Natural killer cell (primary cell): Measurements from ENCODE around the gene BBLN. TPM values are rescaled to one million over a fixed set of nuclear protein-coding genes. Genes with fewer than 3 reads are reported as not detected.
"Not testable (repeated sequence)": the region's sequence is repeated elsewhere in the genome, so short reads cannot be mapped to it uniquely, and the experiment has no call there.

Experiments used
- ATAC-seq, 3 donors: fragments of 150-1000 bp in 2 of 3; fragments of 200-7000 bp in 1 of 3; cut with Tn5 transposase; 1 replicate in 1 of 3; 2 replicates in 2 of 3; pipeline ENCODE4 v1.10.0; 2021; ENCODE audit warnings: mild to moderate bottlenecking in 2 of 3, moderate library complexity in 2 of 3
- DNase-seq, 2 donors: peaks; one replicate each; pipeline versions ENCODE4 v3.0.0 to v3.0.0-alpha.2; 2013 to 2021; ENCODE audit warnings: mixed read lengths in 1 of 2
- H3K27ac ChIP-seq: one replicate; pipeline ENCODE4 v1.5.1; 2013; ENCODE audit warnings: mild to moderate bottlenecking, low read length
- H3K27me3 ChIP-seq: one replicate; pipeline ENCODE4 v1.6.1; 2013; ENCODE audit warnings: low read length; ENCODE audit not compliant: control insufficient read depth, insufficient read depth
- H3K36me3 ChIP-seq: one replicate; pipeline ENCODE4 v1.6.1; 2013; ENCODE audit warnings: low read length; ENCODE audit not compliant: control insufficient read depth, insufficient read depth
- H3K4me1 ChIP-seq: one replicate; pipeline ENCODE4 v1.6.1; 2013; ENCODE audit warnings: low read length; ENCODE audit not compliant: control insufficient read depth, insufficient read depth
- H3K4me3 ChIP-seq: one replicate; pipeline ENCODE4 v1.5.1; 2013; ENCODE audit warnings: low read length
- H3K9me3 ChIP-seq: one replicate; pipeline ENCODE4 v1.6.1; 2013; ENCODE audit warnings: low read length; ENCODE audit not compliant: control insufficient read depth, insufficient read depth
- H3K27ac Mint-ChIP-seq, 2 donors: one replicate each; pipeline ENCODE4 v1.8.0; 2022; ENCODE audit warnings: mild to moderate bottlenecking in 2 of 2, mixed read lengths in 2 of 2, moderate library complexity in 1 of 2
- H3K27me3 Mint-ChIP-seq, 2 donors: one replicate each; pipeline ENCODE4 v1.8.0; 2022; ENCODE audit warnings: low read depth in 2 of 2, mixed read lengths in 2 of 2
- H3K36me3 Mint-ChIP-seq: one replicate; pipeline ENCODE4 v1.8.0; 2022; ENCODE audit warnings: mixed read lengths
- H3K4me1 Mint-ChIP-seq, 2 donors: one replicate each; pipeline ENCODE4 v1.8.0; 2022; ENCODE audit warnings: mixed read lengths in 2 of 2
- H3K4me3 Mint-ChIP-seq: one replicate; pipeline ENCODE4 v1.8.0; 2022; ENCODE audit warnings: mild to moderate bottlenecking, moderate library complexity, mixed read lengths
- H3K9me3 Mint-ChIP-seq, 2 donors: one replicate each; pipeline ENCODE4 v1.8.0; 2022; ENCODE audit warnings: mixed read lengths in 2 of 2
- CTCF ChIP-seq: fragments of 200-600 bp; IDR thresholded peaks from one replicate; pipeline ENCODE4 v1.8.0; 2022; ENCODE audit warnings: antibody characterized with exemption
- WGBS: methylation state at CpG from one replicate; pipeline ENCODE4 v1.1.7; 2013; ENCODE audit warnings: missing lambda C conversion rate; ENCODE audit not compliant: insufficient coverage; 5-methylcytosine and 5-hydroxymethylcytosine counted together
- intact Hi-C: fragments of 100-400 bp; cut with micrococcal nuclease; formaldehyde crosslinking; loops from one replicate; pipeline ENCODE4 v1.14.2; 2022
- total RNA-seq, 4 donors: library from RNA; stranded (reverse); fragments of 120-200 nt in 1 of 4; gene quantifications; one replicate each; pipeline versions ENCODE4 v1.2.3 to v1.2.4, GENCODE V29; 2013 to 2022

Gene BBLN
- total RNA-seq, 3 donors from 2014 or later (not counting 1 experiment from before 2014, with no cell fraction given): 61.8 to 74.0 (median 69.3) TPM

- DNase-seq (no peak), ATAC-seq (no peak)
- H3K4me3 ChIP-seq: no peak overlapping the region
- H3K9me3 Mint-ChIP-seq: no peaks in the 10 kb centered on the region
- H3K4me3 Mint-ChIP-seq: no peak overlapping the region
- peaks cover 0 to 4% of the 10 kb centered on the region in 2 donors for H3K4me1 Mint-ChIP-seq
- H3K36me3 Mint-ChIP-seq: no peaks in the 10 kb centered on the region
- intact Hi-C loops: no loop called here
- H3K9me3 ChIP-seq: peaks cover 5% of the 10 kb centered on the region
- H3K4me1 ChIP-seq: no peaks in the 10 kb centered on the region
- no peak overlapping the region for H3K27ac ChIP-seq
- no peak for TF ChIP-seq CTCF
- 99% methylated on average over 8 of the region's 8 CpGs for WGBS
- H3K27me3 ChIP-seq: no peaks in the 10 kb centered on the region
- no peaks in the 10 kb centered on the region for H3K27me3 Mint-ChIP-seq
- no peak overlapping the region for H3K27ac Mint-ChIP-seq
- peaks cover 71% of the 10 kb centered on the region for H3K36me3 ChIP-seq
Observed at GRCh38 chr9:128180001-128180400, 19.9 kb downstream of the BBLN start.

- no peak overlapping the region for H3K27ac ChIP-seq
- H3K4me1 Mint-ChIP-seq: peaks cover 0 to 4% of the 10 kb centered on the region in 2 donors
- DNase-seq (no peak), ATAC-seq (no peak)
- no peak for TF ChIP-seq CTCF
- H3K27me3 Mint-ChIP-seq: no peaks in the 10 kb centered on the region
- H3K36me3 ChIP-seq: peaks cover 72% of the 10 kb centered on the region
- no peaks in the 10 kb centered on the region for H3K4me1 ChIP-seq
- H3K27me3 ChIP-seq: no peaks in the 10 kb centered on the region
- intact Hi-C loops: no loop called here
- H3K27ac Mint-ChIP-seq: no peak overlapping the region
- H3K4me3 Mint-ChIP-seq: no peak overlapping the region
- no peak overlapping the region for H3K4me3 ChIP-seq
- WGBS: over 99% methylated on average over 8 of the region's 8 CpGs
- peaks cover 5% of the 10 kb centered on the region for H3K9me3 ChIP-seq
- no peaks in the 10 kb centered on the region for H3K36me3 Mint-ChIP-seq
- H3K9me3 Mint-ChIP-seq: no peaks in the 10 kb centered on the region
Observed at GRCh38 chr9:128180447-128180846, 20.4 kb downstream of the BBLN start.

GRCh38 chr9:128181480-128181879, 21.4 kb downstream of the BBLN start:
- intact Hi-C loops: not testable (repeated sequence)

DNA sequence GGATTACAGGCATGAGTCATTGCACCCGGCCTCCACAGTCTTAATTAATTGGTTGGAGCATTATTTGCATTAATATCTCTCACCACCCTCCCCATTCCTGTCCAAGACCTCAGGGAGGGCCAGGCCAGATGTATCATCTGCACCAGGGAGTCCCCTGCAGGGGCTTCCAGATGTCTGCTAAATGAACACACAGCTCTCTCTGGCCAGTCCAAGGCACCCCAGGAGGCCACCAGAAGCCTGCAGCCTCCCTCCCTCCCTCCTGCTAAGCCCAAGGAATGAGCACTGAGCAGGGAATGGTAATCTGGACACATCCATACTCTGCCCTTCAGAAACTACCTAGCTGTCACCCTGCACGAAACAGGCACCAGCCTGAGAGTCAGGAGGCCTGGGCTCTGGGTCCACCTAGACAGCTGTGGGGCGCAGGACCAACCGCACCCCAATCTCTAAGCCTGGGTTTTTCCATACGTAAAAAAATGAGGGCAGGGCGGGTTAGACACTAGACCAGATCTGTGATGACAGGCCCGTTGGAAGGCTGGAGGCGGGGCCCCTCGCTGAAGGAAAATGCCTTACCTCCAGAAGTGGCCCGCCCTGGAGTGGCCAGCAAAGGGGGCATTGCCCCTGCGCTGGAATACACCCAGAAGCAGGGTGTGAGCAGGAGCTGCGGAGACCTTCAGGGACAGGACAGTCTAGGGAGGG, 23.0 kb downstream of the BBLN start:
- H3K9me3 Mint-ChIP-seq: no peaks in the 10 kb centered on the region
- peaks cover 5 to 12% of the 10 kb centered on the region in 2 donors for H3K4me1 Mint-ChIP-seq
- Histone ChIP-seq H3K27me3 (no peaks in the 10 kb centered on the region), H3K27ac (no peak overlapping the region), H3K4me3 (no peak overlapping the region), H3K4me1 (no peaks in the 10 kb centered on the region), H3K36me3 (peaks cover 60% of the 10 kb centered on the region), H3K9me3 (peaks cover 5% of the 10 kb centered on the region)
- no peaks in the 10 kb centered on the region for H3K36me3 Mint-ChIP-seq
- no peaks in the 10 kb centered on the region for H3K27me3 Mint-ChIP-seq
- intact Hi-C loops: no loop called here
- no peak overlapping the region for H3K27ac Mint-ChIP-seq
- no peak for TF ChIP-seq CTCF
- no peak for ATAC-seq
- no peak for DNase-seq
- 96% methylated on average over 12 of the region's 12 CpGs for WGBS
- H3K4me3 Mint-ChIP-seq: no peak overlapping the region

More at GRCh38 chr9:128181480-128181879, 21.4 kb downstream of the BBLN start:
- not testable (repeated sequence) for H3K36me3 Mint-ChIP-seq, H3K4me1 Mint-ChIP-seq, H3K27me3 Mint-ChIP-seq, H3K27me3 ChIP-seq, H3K9me3 Mint-ChIP-seq, H3K9me3 ChIP-seq, ATAC-seq, H3K27ac Mint-ChIP-seq, DNase-seq, H3K4me3 ChIP-seq, H3K4me3 Mint-ChIP-seq, H3K4me1 ChIP-seq, H3K27ac ChIP-seq
- 96% methylated on average over 12 of the region's 12 CpGs for WGBS
- H3K36me3 ChIP-seq: peaks cover 70% of the 10 kb centered on the region
